Breast epithelium (tissue), 4 donors: ENCODE results near the gene PKD1L1. TPM values are rescaled to one million over a fixed set of nuclear protein-coding genes. Genes with fewer than 3 reads are reported as not detected.
"Not testable (repeated sequence)": the region's sequence is repeated elsewhere in the genome, so short reads cannot be mapped to it uniquely, and the experiment has no call there.

ENCODE experiments used
- DNase-seq, 2 donors: peaks; one replicate each; pipeline ENCODE4 v3.0.0-alpha.2; 2019; ENCODE audit warnings: low spot score in 2 of 2
- H3K27ac ChIP-seq, 2 donors: fragments of 200-600 bp; sonication (generic) in 1 of 2; one replicate each; pipeline ENCODE4 v1.5.1; 2016 to 2019; ENCODE audit warnings: mild to moderate bottlenecking in 1 of 2
- H3K27me3 ChIP-seq, 2 donors: fragments of 200-600 bp; sonication (generic) in 1 of 2; one replicate each; pipeline versions ENCODE4 v1.5.1 to v1.6.0; 2017 to 2019; ENCODE audit warnings: control low read depth in 1 of 2, mild to moderate bottlenecking in 1 of 2
- H3K36me3 ChIP-seq: fragments of 200-600 bp; one replicate; pipeline ENCODE4 v1.5.1; 2019
- H3K4me1 ChIP-seq, 2 donors: fragments of 200-600 bp; sonication (generic); one replicate each; pipeline ENCODE4 v1.5.1; 2016 to 2019; ENCODE audit warnings: control low read depth in 1 of 2
- H3K4me3 ChIP-seq, 3 donors: fragments of 200-600 bp; sonication (generic); 1 replicate in 2 of 3; 2 replicates in 1 of 3; pipeline ENCODE4 v1.5.1; 2016 to 2019; ENCODE audit warnings: mild to moderate bottlenecking in 3 of 3, moderate library complexity in 2 of 3
- H3K9me3 ChIP-seq, 2 donors: fragments of 200-600 bp; sonication (generic) in 1 of 2; one replicate each; pipeline ENCODE4 v1.5.1; 2016 to 2019; ENCODE audit warnings: control low read depth in 1 of 2
- CTCF ChIP-seq, 3 donors: fragments of 450-650 bp; IDR thresholded peaks; one replicate each; pipeline ENCODE4 v1.5.1; 2016 to 2017; ENCODE audit warnings: antibody characterized with exemption in 3 of 3, mild to moderate bottlenecking in 3 of 3, moderate library complexity in 3 of 3
- POLR2A ChIP-seq: fragments of 450-650 bp; IDR thresholded peaks from one replicate; pipeline ENCODE4 v1.6.1; 2016; ENCODE audit warnings: antibody characterized with exemption, mild to moderate bottlenecking, moderate library complexity
- POLR2AphosphoS5 ChIP-seq, 3 donors: sonication (generic); formaldehyde crosslinking; IDR thresholded peaks; one replicate each; pipeline ENCODE4 v1.6.1; 2017; ENCODE audit warnings: antibody characterized with exemption in 3 of 3
- intact Hi-C: fragments of 100-400 bp; cut with DNase I; formaldehyde crosslinking; loops from one replicate; pipeline ENCODE4 v1.15.1; 2023; ENCODE audit warnings: low total_unique reads
- total RNA-seq, 3 donors: library from RNA; depleted of rRNA; stranded (reverse); fragments of >200 nt; gene quantifications; one replicate each; pipeline ENCODE4 v1.1.0, GENCODE V29; 2016

Gene PKD1L1
- total RNA-seq, 3 donors from 2014 or later = 0.32 to 0.44 (median 0.33) TPM

- no peak for DNase-seq
- no peak overlapping the region for H3K4me3 ChIP-seq
- H3K9me3 ChIP-seq = no peaks in the 10 kb centered on the region
- intact Hi-C loops = no loop called here
- no peaks in the 10 kb centered on the region for H3K27me3 ChIP-seq
- H3K27ac ChIP-seq = no peak overlapping the region
- TF ChIP-seq POLR2A = no peak
- no peaks in the 10 kb centered on the region for H3K36me3 ChIP-seq
- H3K4me1 ChIP-seq = no peaks in the 10 kb centered on the region
Observed at GRCh38 chr7:47801423-47801822, 146.8 kb downstream of the PKD1L1 start.

- TF ChIP-seq POLR2A (no peak), POLR2AphosphoS5 (IDR thresholded peaks at IDR 0.05) (no peak), CTCF (IDR thresholded peaks at IDR 0.05) (no peak)
- Histone ChIP-seq H3K9me3 (no peaks in the 10 kb centered on the region), H3K27me3 (no peaks in the 10 kb centered on the region), H3K4me3 (no peak overlapping the region), H3K36me3 (no peaks in the 10 kb centered on the region), H3K4me1 (no peaks in the 10 kb centered on the region), H3K27ac (no peak overlapping the region)
- no peak for DNase-seq
- intact Hi-C loops = no loop called here
Observed at GRCh38 chr7:47799524-47799923, 148.7 kb downstream of the PKD1L1 start.

GRCh38 chr7:47796347-47796746 is 151.9 kb downstream of the PKD1L1 start:
- Histone ChIP-seq H3K4me1 (no peaks in the 10 kb centered on the region), H3K9me3 (no peaks in the 10 kb centered on the region), H3K27ac (no peak overlapping the region), H3K27me3 (no peaks in the 10 kb centered on the region), H3K36me3 (no peaks in the 10 kb centered on the region), H3K4me3 (no peak overlapping the region)
- intact Hi-C loops = no loop called here
- DNase-seq = no peak
- TF ChIP-seq POLR2A = no peak
- no peak for TF ChIP-seq CTCF (IDR thresholded peaks at IDR 0.05)
- TF ChIP-seq POLR2AphosphoS5 (IDR thresholded peaks at IDR 0.05) = no peak

- no peaks in the 10 kb centered on the region for H3K36me3 ChIP-seq
- TF ChIP-seq POLR2AphosphoS5 (IDR thresholded peaks at IDR 0.05) (no peak), POLR2A (no peak), CTCF (IDR thresholded peaks at IDR 0.05) (no peak)
- no peak for DNase-seq
- H3K4me3 ChIP-seq = no peak overlapping the region
- no peaks in the 10 kb centered on the region for H3K27me3 ChIP-seq
- intact Hi-C loops = no loop called here
- no peaks in the 10 kb centered on the region for H3K4me1 ChIP-seq
- H3K27ac ChIP-seq = no peak overlapping the region
- H3K9me3 ChIP-seq = no peaks in the 10 kb centered on the region
Observed at GRCh38 chr7:47795631-47796030, 152.6 kb downstream of the PKD1L1 start.

- H3K36me3 ChIP-seq, intact Hi-C loops, H3K4me1 ChIP-seq, H3K27ac ChIP-seq, H3K27me3 ChIP-seq, DNase-seq, H3K4me3 ChIP-seq, H3K9me3 ChIP-seq: not testable (repeated sequence)
Observed at GRCh38 chr7:47795126-47795525, 153.1 kb downstream of the PKD1L1 start.

- no peaks in the 10 kb centered on the region for H3K27me3 ChIP-seq
- H3K4me1 ChIP-seq = no peaks in the 10 kb centered on the region
- H3K36me3 ChIP-seq = no peaks in the 10 kb centered on the region
- no peaks in the 10 kb centered on the region for H3K9me3 ChIP-seq
- H3K4me3 ChIP-seq = no peak overlapping the region
- H3K27ac ChIP-seq = no peak overlapping the region
- intact Hi-C loops = no loop called here
- TF ChIP-seq CTCF (IDR thresholded peaks at IDR 0.05) (no peak), POLR2AphosphoS5 (IDR thresholded peaks at IDR 0.05) (no peak), POLR2A (no peak)
- no peak for DNase-seq
Observed at GRCh38 chr7:47794016-47794415, 154.2 kb downstream of the PKD1L1 start.

GRCh38 chr7:47793186-47793585 is 155.1 kb downstream of the PKD1L1 start:
- H3K4me1 ChIP-seq, H3K4me3 ChIP-seq, H3K27me3 ChIP-seq, H3K9me3 ChIP-seq, H3K27ac ChIP-seq, H3K36me3 ChIP-seq, DNase-seq, intact Hi-C loops: not testable (repeated sequence)
